ENCODE data around the gene PLXNA4.

Gene PLXNA4

DNA sequence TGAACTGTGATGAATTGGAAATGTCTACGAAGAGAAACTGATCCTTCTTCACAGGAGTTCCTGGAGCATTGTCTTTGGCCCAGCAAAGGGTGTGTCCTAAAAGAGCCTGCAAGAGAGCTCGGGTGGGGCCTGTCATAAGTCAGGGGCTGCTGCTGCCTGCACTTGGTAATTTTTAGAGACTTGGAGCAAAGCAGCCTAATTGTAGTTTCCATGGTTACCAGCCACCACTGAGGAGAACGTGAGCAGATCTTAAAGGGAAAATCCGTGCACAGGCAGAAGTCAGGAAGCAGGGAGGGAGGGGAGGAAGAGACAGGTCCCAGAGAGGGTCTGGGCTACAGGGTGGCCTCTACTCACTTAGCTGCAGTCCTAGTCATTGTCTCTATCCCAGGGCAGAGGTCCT, 463.6 kb downstream of the PLXNA4 start:
- DNase-seq (ENCODE audit: low spot score): no peak

DNA sequence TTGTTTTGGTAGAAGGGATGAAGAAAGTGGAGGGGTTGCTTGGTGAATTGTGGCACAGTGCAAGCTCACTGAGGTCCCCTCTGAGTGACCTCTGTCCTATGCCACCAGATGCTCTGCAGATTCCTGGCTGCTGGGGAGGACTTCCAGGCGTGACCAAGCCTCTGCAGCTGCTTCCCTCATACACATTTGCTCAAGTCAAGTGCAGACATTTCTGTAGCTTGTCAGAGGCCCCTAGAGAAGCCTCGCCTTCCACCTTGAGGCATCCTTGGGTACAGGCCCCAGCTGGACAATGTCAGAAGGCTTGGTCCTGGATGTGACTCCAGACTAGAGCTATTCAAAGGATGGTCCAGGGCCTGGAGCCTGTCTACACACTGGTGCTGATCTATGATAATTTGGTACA, 464.2 kb downstream of the PLXNA4 start:
- DNase-seq (ENCODE audit: low spot score): no peak

DNA sequence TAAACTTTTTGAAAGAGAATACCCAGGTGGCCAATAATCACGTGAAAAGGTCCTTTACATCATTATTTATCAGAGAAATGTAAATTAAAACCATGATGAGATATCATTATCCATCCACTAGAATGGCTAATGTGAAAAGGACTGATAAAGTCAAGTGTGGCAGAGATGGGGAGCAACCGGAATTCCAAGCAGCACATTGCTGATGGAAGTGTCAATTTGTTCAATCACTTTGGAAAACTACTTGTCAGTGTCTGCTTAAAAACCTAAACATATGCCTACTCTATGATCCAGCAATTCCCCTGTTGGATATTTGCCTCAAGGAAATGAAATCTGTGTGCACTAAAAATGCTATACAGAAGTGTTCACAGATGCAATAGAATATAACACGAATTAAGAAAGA, 465.6 kb downstream of the PLXNA4 start:
- no peak for DNase-seq (ENCODE audit: low spot score)

DNA sequence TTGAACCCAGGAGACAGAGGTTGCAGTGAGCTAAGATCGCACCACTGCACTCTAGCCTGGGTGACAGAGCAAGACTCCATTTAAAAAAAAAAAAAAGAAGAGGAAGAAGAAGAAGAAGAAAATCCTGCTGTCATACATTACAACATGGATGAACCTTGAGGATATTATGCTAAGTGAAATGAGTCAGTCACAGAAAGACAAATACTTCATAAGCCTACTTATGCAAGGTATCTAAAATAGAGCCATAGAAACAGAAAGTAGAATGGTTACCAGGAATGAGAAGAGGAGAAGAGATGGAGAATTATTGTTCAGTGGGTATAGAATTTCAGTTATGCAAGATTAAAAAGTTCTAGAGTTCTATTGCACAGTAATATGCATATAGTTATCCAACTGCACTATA, 466.5 kb downstream of the PLXNA4 start:
- DNase-seq (ENCODE audit: low spot score): no peak

DNA sequence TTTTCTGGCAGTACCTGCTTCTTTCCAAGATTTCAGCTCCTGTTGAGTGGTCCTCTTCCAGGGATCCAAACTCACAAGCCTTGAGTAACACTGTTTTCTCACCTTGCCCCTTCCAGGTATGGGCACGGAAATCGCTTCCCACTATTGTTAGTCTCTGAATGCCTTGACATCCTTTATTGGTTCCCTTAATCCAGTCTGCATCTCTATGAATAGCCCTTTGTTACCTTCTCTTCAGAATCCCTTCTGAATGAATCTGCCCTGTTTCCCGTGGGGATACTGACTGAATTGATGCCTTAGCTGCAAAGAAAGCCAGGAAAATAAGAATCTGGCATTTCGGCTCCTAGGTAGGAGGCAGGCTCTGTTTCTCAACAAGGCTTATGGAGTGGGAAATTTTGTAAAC, 467.7 kb downstream of the PLXNA4 start:
- no peak for DNase-seq (ENCODE audit: low spot score)

DNA sequence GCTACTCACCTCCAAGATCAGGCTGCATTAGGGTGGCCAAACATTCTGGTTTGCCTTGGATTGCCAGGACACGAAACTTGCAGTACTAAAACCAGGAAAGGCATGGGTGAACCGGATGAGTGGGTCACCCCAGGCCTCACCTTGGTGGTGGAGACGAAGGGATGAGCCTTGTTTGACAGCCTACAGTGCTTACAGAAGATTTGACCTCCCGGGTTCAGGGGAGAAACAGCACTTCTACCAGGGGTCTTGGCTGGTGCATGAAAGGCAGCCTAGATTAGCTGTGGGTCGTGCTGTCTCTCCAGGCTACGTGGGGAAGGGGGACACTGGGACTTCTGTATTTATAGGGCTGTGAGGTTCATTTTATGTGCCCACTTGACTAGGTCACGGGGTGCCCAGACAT, 469.8 kb downstream of the PLXNA4 start:
- no peak for DNase-seq (ENCODE audit: low spot score)

DNA sequence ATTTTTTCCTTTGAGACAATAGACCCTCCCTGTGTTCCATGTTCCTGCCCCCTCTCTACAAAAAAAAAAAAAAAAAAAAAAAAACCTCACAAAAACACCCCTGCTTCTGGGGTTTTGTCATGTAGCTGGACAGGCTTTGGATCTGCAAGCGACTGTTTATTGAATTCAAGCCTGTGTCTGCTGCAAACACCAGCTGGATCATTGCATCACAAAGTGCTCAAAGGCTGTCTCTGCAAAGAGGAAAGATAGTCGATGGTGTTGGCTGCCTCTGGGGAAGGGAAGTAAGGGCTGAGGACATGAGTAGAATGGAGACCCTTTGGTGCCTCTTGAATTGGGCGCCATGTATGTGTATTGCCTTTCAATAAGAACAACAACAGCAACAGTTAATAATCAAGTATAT, 471.2 kb downstream of the PLXNA4 start:
- no peak for DNase-seq (ENCODE audit: low spot score)

DNA sequence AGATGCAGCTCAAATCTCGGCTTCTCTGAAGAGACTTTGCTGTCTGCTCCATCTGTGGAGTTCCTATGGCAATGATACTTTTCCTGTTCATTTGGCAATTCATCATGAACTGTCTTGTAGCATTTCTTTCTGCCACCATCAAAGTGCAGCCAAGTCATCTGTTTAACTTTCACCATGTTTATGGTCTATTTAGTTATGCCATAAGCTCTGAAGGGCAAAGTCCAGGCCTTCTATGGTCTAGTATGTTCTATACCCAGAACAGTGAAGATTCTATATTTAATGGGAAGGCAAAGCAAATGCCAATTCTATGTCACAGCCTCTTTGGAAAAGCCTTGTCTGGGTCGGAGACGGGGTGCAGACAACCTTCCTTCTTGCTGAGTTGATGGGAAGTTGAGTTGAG, 472.6 kb downstream of the PLXNA4 start:
- no peak for DNase-seq (ENCODE audit: low spot score)

DNA sequence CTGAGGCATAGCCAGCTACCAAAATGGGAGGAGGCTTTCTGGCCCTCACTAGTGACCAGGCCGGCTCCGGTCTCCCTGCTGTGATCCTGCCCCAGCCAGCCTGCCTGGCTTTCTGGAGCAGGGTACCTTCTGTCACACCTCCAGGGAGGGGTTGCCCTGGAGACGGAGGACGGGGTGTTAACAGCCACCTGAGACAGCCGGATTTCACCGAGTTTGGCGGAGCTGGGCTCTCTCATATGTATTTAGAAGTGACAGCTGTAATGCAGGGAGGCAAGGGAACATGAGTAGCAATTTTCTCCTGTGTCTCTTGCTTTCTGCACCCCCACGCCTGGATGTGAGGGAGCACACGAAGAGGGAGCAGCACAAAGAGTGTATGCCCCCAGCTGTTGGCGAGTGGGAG, 473.3 kb downstream of the PLXNA4 start:
- DNase-seq (ENCODE audit: low spot score): no peak

DNA sequence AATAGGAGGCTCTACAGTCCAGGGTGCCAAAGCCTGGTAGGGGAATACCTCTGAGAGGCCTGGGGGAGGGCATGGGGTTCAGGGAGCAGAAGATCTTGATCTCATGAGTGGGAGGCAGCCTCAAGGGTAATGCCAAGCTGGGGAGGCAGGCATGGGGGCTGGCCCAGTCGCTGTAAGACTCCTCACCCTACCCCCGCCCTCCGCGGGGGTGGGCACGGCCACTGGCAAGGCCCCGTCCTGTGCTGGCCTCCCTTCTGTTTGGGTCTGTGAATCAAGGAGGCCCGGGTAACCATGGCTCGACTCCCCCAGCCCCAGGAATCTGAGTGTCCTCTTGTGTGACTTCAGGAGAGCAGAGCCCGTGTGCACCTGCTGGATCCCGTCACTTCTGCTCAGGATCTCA, 473.9 kb downstream of the PLXNA4 start:
- DNase-seq (ENCODE audit: low spot score): no peak

DNA sequence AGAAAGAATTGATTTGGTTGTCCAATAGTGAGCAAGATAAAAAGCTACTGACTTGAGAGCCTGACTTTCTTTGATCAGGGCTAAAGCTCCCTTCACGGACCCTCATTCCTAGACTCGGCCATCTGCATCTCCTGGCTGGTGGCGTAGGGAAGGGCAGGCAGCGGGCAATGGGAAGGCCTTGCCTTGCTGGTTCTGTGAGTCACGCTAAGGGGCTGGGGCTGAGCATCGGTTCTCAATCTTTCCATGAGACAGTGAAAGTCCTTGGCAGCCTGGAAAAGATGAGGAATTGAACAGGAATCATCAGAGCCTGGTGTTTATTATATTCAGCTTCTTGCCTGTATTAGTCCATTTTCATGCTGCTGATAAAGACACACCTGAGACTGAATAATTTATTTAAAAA, 475.3 kb downstream of the PLXNA4 start:
- no peak for DNase-seq (ENCODE audit: low spot score)

DNA sequence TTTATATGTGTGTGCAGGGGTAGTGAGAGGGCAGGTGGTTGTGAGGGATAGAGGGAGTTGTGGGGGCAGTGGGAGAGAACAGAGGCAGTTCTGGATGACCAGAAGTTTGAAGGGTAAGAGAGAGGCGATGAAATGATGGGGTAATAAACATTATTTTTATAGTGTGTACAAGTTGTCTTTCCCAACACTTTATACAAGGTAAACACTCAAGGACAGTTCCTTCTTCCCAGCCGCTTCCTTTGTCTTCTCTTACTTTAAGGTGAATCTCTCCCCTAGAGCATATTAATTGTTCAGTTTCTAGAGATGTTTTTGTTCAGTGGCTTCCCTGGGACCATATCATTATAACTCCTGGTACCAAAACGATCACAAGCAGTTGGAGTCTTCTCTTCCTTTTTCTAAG, 475.8 kb downstream of the PLXNA4 start:
- no peak for DNase-seq (ENCODE audit: low spot score)

DNA sequence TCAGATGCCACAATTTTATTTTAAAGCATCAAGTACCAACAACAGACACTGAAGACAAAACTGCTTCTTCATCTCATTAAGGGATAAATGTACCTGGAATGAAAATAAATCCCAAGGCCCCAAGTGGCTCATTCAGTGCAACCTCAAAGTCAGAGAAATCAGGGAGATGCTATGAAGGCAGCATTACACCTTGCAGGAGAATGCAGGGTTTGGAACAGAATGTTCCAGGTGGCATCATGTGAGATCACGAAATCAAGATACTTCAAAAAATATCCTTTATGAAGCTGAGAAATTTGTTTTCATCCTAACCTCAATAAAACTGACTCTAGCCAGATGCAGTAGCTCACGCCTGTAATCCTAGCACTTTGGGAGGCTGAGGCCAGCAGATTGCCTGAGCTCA, 477.1 kb downstream of the PLXNA4 start:
- DNase-seq (ENCODE audit: low spot score): no peak

DNA sequence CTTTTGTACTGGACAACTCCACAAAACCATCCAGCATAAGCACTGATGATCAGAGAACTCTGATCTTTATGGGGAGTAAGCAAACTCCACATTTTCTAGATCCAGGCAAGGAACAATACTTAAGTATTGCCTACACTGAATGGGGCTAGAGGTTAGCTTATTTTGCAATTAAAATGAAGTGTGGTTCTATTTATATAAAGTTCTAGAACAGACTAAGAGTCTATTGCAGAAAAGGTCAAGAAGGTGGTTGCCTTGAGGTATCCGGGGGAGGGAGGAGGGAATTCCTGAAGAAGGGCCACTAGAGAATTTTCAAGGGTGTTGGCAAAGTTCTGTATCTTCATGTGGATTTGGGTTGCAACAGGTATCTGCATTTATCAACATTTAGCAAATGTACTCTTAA, 477.9 kb downstream of the PLXNA4 start:
- no peak for DNase-seq (ENCODE audit: low spot score)

DNA sequence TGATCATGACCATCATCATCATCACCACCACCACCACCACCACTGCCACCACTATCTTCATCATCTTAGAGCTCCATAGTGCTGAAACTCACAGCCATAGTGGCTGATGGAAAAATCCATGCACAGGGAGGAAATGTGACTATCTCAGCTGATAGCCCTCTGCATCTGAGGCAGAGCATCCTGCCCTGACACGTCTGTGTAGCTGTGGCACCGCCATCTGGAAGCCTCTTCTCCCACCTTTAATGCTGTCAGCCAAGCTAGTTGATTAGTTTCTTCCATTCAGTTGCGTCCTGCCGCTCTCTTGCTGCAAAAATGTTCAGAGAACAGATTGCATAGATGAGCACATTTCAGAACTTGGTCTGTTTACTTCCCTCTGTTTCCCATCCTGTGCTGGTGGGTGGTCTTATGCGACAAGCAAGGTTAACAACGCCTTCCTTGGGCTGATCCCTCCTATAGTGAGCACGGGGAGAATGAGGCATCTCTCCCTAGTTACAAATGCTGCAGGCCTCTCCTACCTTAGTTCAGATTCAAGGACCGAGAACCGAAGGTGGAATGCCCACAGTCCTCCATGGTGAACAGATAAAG, 478.6 kb downstream of the PLXNA4 start:
- no peak for DNase-seq (ENCODE audit: low spot score)

DNA sequence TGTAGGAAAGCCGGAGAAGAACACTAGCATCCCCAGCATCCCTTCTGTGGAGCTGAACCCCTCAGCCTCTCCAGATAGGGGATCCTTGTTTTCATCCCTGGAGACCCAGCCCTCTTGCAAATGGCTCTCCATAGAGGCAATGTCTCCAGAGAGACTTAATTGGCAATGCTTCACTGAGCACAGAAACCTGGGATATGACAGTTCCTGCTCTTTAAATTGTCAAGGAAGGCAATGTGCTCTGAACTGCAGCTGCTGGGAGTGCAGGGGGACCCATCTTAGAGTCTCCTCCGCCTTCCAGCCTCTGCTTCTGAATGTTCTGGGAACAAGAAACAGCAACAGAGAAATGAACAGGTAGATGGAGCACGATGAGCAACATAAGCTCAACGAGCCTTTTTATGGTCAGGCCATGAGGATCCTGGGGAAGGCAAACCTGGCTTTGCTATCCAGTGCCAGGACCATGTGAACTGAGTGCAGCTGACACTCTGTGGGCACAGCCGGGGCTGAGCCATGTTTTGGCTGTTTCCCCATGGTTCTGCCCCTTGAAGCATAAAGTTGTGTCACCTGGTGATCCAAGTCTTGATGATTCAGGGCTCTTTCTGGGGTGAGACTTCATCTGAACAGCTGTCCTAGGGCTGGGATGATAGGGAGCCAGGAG, 481.0 kb downstream of the PLXNA4 start:
- DNase-seq (ENCODE audit: low spot score): no peak

DNA sequence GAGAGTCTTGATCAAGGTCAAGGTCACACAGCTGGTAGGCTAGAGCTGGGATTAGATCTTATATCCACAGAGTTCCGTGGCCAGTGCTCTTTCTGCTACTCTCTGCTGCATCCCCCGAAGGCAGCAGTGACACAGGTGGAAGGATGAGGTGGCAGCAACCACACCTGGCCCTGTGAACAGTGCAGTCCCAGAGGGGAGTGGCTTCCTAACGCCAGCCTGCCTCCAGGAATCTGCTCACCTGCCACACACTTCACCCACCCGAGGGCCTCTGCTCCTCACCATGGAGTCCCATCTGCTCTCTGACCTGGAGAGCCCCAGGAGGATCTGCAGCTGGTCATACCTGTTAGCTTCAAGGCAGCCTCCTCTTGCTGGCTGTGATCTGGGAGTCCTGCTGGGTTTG, 484.2 kb downstream of the PLXNA4 start:
- no peak for DNase-seq (ENCODE audit: low spot score)

DNA sequence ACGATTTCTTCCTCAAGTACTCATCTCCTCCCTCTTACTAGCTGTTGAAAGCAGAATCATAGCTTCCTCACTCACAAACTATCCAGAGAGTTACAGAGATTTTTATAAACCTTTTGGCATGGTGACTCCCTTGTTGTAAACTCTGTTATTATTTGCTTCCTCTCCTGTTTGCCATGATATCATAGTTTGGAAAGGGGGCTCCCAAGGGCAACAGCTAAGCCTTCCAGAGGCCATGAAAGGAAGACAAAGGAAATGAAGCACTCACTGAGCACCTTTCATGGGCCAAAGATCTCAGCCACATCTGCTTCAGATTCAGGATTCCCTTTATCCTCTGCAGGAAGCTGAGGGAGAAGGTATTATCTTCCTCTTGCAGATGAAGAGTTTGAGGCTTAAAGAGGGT, 484.6 kb downstream of the PLXNA4 start:
- no peak for DNase-seq (ENCODE audit: low spot score)

DNA sequence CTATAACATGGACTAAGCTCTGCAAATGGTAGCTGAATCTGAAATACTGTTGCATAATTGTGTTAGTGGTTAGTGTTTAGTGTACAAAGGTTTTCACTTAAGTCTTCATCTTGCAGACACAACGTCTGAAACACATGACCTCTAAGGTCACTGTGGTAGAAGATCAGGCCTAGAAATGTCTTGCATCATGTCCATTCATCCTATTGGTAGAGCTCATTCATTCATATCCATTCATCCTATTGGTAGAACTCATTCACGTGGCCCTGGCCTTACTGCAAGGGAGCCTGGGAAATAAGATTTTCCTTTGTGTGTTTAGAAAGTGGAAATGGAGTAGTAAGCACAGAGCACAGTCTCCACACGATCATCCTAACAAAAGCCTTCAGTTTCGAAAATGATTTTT, 485.8 kb downstream of the PLXNA4 start:
- no peak for DNase-seq (ENCODE audit: low spot score)

DNA sequence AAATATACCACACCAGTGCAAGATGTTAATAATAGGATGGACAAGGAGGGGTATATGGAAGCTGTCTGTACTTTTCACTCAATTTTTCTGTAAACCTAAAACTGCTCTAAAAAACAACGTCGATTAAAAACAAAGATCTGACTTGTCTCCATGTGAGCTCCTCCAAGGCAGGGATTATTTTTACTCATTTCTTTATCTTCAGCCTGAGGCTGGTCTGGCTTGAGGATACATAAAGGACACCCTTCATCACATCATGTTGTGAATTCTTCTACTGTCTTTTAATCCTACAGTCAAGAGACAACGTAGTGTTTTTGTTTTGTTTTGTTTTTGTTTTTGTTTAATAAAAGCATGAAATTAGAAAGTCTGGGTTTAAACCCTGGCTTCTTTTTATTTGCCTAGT, 486.9 kb downstream of the PLXNA4 start:
- no peak for DNase-seq (ENCODE audit: low spot score)

DNA sequence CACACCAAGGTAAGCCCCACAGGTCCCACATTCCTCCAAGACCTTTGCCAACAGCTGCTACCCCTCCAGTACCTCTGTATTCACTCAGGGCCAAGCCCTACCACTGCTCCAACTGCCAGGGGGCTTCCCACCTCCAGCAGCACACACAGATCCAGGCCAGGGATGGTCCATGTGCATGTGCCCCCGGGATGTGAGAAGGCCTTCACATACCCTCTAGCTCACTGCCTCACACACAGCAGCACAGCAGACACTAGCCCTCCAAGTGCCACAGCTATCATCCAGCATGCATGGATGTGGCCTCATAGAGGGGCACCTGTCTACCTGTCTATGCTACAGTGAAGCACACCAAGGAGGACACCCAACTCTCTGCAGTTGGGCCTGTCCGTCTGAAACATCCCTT, 488.8 kb downstream of the PLXNA4 start:
- DNase-seq (ENCODE audit: low spot score): no peak

DNA sequence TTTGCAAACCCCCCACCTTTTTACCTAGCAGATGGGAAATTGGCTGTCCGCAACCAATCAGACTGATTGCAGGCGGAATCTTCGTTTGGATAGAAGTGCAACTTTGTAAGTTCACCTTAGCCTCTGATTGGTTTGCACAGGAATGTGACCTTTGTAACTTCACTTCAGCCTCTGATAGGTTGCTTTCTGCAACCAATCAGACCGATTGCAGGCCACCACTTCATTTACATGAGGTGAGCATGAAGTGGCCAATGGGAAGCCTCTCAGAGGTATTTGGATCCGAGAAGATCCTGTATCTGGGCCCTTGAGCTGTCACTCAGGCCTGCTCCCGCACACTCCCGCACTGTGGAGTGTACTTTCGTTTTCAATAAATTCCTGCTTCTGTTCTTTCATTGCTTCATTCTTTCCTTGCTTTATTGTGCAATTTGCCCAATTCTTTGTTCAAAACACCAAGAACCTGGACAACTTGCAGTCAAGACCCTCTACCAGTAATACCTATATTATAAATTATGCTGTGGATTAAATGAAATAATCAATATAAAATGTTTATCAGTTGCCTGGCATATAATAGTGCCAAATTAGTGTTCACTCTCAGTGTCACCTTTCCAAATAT, 491.4 kb downstream of the PLXNA4 start:
- DNase-seq (ENCODE audit: low spot score): no peak

DNA sequence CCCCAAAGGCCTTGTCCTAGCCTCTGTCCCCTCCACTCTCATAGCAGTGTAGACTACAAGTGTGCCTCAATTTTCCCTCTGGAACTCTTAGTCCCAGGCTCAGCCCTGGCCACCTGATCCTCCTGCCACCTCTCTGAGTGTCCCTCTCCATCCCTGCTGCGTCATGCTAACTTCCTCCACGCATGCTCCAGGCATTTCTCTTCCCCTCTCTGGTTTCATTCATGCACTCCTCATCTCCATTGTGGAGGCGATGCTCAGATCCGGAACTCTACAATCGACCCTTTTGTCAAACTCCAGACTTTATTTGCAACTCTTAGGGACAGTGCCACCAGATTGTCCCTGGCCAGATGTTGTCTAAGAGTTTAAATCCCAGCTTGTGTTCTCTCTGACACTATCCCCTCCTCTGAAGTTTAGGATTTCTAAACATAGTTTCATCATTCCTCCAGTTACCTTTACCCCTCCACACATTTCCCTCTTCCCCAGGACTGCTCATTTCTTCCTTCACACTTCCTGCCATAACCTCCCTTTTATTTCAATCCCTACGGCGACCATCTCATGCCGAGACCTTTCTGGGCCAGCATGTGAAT, 492.6 kb downstream of the PLXNA4 start:
- DNase-seq (ENCODE audit: low spot score): no peak

DNA sequence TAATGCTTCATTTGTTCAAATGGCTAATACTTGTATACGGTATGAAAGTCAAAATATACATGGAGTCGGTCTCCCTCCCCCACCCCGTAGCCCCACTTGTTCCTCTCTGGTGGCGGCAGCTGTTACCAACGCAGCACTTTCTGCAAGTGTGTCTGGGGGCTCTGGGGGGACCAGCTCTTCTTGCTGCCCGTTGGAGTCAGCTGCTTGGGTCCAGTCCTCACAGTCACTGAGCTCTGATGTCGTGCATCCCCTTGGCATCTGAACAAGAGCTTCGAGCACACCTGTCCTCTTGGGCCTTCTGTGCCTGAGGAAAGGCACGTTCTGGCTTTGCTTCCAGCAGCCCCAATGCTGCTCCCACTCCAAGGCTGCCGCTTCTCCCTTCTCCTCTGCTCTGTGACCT, 493.1 kb downstream of the PLXNA4 start:
- DNase-seq (ENCODE audit: low spot score): no peak
